Measurements from ENCODE around the gene MED15.

Gene MED15

DNA sequence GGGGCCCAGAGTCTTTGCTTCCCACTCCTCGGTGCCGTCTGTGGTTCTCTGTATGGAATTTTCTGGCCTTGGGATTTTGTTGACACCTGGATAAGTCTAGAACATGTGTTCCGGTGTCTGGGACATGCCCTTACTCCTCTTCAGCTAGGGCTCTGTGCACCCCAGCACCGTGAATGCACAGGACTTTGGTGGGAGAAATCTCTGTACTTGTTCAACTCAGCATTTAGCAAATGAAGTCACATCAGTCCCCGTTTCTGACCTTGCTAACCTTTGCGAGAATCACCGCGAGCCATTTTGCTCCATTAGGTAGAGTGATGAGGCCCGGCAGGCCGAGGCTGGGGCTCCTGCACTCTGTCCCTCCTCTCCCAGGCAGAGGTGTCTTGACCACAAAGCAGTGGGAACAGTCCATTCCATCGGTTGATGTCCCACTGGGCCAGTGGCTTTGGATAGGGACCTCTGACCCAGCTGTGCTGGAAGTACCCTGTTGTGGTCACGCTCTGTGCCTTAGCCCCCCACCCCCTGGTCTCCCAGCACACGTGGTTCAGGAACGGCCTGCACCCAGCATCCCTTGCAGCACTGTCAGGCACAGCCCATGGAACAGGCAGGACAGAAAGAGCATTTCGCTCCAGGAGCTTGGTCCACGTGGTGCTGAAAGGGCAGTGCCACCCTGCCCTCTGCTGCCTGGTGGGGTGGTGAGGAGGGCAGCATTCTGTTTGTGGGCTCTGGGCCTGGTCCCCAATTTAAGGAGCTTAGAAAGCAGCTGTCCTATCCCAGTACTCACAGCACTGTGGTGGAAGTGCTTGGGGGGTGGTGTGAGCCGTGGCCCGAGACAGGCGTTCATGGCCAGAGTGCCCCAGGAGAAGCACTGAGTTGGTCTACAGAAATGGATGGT is 73.4 kb downstream of the MED15 start:
- H3K27ac ChIP-seq (ENCODE audit: low read depth, low read length), result no peak overlapping the region
- H3K14ac ChIP-seq (ENCODE audit: low read length), result no peak overlapping the region
- H3K4me1 ChIP-seq (ENCODE audit: control insufficient read depth in 1 of 2, insufficient read depth in 2 of 2, low read length in 2 of 2), result no peaks in the 10 kb centered on the region
- H3K79me2 ChIP-seq (ENCODE audit: control insufficient read depth, insufficient read depth, low read length, poor library complexity), result no peaks in the 10 kb centered on the region
- H2AK5ac ChIP-seq (ENCODE audit: low read length), result no peak overlapping the region
- H2BK12ac ChIP-seq (ENCODE audit: low read length), result no peak overlapping the region
- H4K12ac ChIP-seq (ENCODE audit: low read depth, low read length), result peak overlapping the region; percentile 25
- H3K18ac ChIP-seq (ENCODE audit: low read length), result no peak overlapping the region
- H2BK5ac ChIP-seq (ENCODE audit: low read depth, low read length, poor library complexity), result no peak overlapping the region
- H2AFZ ChIP-seq (ENCODE audit: insufficient read depth, low read length, poor library complexity), result no peak overlapping the region
- no peak overlapping the region for H3K23ac ChIP-seq (ENCODE audit: low read length)
- H3K27me3 ChIP-seq (ENCODE audit: insufficient read depth, low read length), result no peaks in the 10 kb centered on the region
- no peak overlapping the region for H2BK120ac ChIP-seq (ENCODE audit: insufficient read depth, low read length, poor library complexity)
- no peak overlapping the region for H3K4me3 ChIP-seq (ENCODE audit: low read depth, low read length)
- H3K4me2 ChIP-seq (ENCODE audit: low read length), result no peak overlapping the region
- H3K9ac ChIP-seq (ENCODE audit: low read length), result no peak overlapping the region
- H4K8ac ChIP-seq (ENCODE audit: low read depth, low read length), result no peak overlapping the region
- WGBS (ENCODE audit: extremely low coverage, insufficient coverage, insufficient read length), result no CpG with 5 or more reads among the region's 19 CpGs
- H4K91ac ChIP-seq (ENCODE audit: low read depth, low read length), result no peak overlapping the region
- no peaks in the 10 kb centered on the region for H3K9me3 ChIP-seq (ENCODE audit: insufficient read depth, low read depth, low read length)
- H3K36me3 ChIP-seq (ENCODE audit: control insufficient read depth in 1 of 2, insufficient read depth in 2 of 2, low read length in 2 of 2), result peaks cover 96% of the 10 kb centered on the region in 2 experiments
- no peaks in the 10 kb centered on the region for H3K79me1 ChIP-seq (ENCODE audit: low read length)
- no peak for DNase-seq
- H3K4ac ChIP-seq (ENCODE audit: low read depth, low read length), result no peak overlapping the region

DNA sequence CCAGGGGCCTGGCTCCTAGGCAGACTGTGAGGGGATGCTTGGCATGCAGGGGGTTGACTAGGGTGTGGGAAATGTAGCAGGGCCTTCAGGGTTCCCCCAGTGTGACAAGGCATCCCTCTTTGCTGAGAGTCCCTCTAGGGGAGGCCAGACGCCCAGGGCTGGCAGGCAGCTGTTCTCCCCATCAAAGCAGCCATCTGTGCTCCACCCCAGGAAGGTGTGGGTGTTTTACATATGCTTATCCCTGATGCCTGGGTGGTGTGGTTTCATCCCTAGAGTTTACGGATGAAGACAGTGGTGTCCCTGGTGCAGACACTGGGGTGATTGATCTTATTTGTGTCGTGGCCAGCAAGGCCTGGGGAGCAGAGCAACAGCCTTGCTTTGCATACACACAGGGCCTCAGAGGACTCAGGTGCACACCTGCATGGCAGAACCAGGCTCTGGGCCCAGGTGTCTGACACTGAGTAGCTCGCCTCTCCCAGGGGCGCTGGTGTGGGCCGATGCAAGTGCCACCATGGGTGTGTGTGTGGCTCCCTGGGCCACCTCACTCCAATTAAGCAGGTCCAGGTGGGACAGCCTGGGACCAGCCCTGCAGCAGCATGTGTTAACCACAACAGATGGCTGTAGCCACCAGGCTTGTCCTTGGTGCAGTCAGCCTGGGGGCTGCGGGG is 74.2 kb downstream of the MED15 start:
- no peaks in the 10 kb centered on the region for H3K27me3 ChIP-seq (ENCODE audit: insufficient read depth, low read length)
- no peaks in the 10 kb centered on the region for H3K79me1 ChIP-seq (ENCODE audit: low read length)
- H3K9ac ChIP-seq (ENCODE audit: low read length), result no peak overlapping the region
- no peak overlapping the region for H3K27ac ChIP-seq (ENCODE audit: low read depth, low read length)
- H2AK5ac ChIP-seq (ENCODE audit: low read length), result no peak overlapping the region
- no peak overlapping the region for H3K14ac ChIP-seq (ENCODE audit: low read length)
- H3K23ac ChIP-seq (ENCODE audit: low read length), result no peak overlapping the region
- H3K4me1 ChIP-seq (ENCODE audit: control insufficient read depth in 1 of 2, insufficient read depth in 2 of 2, low read length in 2 of 2), result no peaks in the 10 kb centered on the region
- H3K79me2 ChIP-seq (ENCODE audit: control insufficient read depth, insufficient read depth, low read length, poor library complexity), result no peaks in the 10 kb centered on the region
- H3K4ac ChIP-seq (ENCODE audit: low read depth, low read length), result no peak overlapping the region
- no peak overlapping the region for H3K4me2 ChIP-seq (ENCODE audit: low read length)
- no peak overlapping the region for H3K18ac ChIP-seq (ENCODE audit: low read length)
- no CpG with 5 or more reads among the region's 7 CpGs for WGBS (ENCODE audit: extremely low coverage, insufficient coverage, insufficient read length)
- H2AFZ ChIP-seq (ENCODE audit: insufficient read depth, low read length, poor library complexity), result no peak overlapping the region
- H3K36me3 ChIP-seq (ENCODE audit: control insufficient read depth in 1 of 2, insufficient read depth in 2 of 2, low read length in 2 of 2), result peaks cover 97 to 98% of the 10 kb centered on the region in 2 experiments
- H4K12ac ChIP-seq (ENCODE audit: low read depth, low read length), result no peak overlapping the region
- no peak overlapping the region for H2BK5ac ChIP-seq (ENCODE audit: low read depth, low read length, poor library complexity)
- no peak overlapping the region for H3K4me3 ChIP-seq (ENCODE audit: low read depth, low read length)
- H2BK12ac ChIP-seq (ENCODE audit: low read length), result no peak overlapping the region
- H4K8ac ChIP-seq (ENCODE audit: low read depth, low read length), result no peak overlapping the region
- H2BK120ac ChIP-seq (ENCODE audit: insufficient read depth, low read length, poor library complexity), result no peak overlapping the region
- no peak overlapping the region for H4K91ac ChIP-seq (ENCODE audit: low read depth, low read length)
- H3K9me3 ChIP-seq (ENCODE audit: insufficient read depth, low read depth, low read length), result no peaks in the 10 kb centered on the region
- no peak for DNase-seq

DNA sequence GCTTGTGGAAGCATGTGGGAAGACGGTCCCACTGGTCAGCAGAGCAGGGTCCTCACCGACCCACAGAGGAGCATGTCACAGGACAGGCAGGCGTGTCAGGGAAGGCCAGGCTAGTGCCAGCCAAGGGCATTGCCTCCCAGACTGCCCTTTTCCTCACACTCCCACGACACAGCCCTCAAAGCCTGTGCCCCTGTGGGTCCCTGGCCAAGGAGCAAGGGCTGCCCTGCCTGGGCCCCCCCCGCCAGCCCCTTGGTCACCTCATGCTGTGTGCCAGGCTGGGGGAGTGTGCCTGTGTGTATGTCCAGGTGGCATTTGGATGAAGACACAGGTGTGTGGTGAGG is 74.7 kb downstream of the MED15 start:
- Histone ChIP-seq H3K36me3 (ENCODE audit: control insufficient read depth in 1 of 2, insufficient read depth in 2 of 2, low read length in 2 of 2) (peaks cover 97 to 98% of the 10 kb centered on the region in 2 experiments), H3K79me1 (ENCODE audit: low read length) (no peaks in the 10 kb centered on the region), H3K9me3 (ENCODE audit: insufficient read depth, low read depth, low read length) (no peaks in the 10 kb centered on the region), H3K4me2 (ENCODE audit: low read length) (no peak overlapping the region), H4K8ac (ENCODE audit: low read depth, low read length) (no peak overlapping the region), H3K4ac (ENCODE audit: low read depth, low read length) (no peak overlapping the region), H2BK12ac (ENCODE audit: low read length) (no peak overlapping the region), H3K4me3 (ENCODE audit: low read depth, low read length) (peak overlapping the region; percentile 7), H3K23ac (ENCODE audit: low read length) (no peak overlapping the region), H2BK5ac (ENCODE audit: low read depth, low read length, poor library complexity) (no peak overlapping the region), H3K18ac (ENCODE audit: low read length) (no peak overlapping the region), H2BK120ac (ENCODE audit: insufficient read depth, low read length, poor library complexity) (no peak overlapping the region), H4K12ac (ENCODE audit: low read depth, low read length) (no peak overlapping the region), H3K14ac (ENCODE audit: low read length) (no peak overlapping the region), H3K9ac (ENCODE audit: low read length) (no peak overlapping the region), H2AFZ (ENCODE audit: insufficient read depth, low read length, poor library complexity) (no peak overlapping the region), H3K27ac (ENCODE audit: low read depth, low read length) (no peak overlapping the region), H4K91ac (ENCODE audit: low read depth, low read length) (no peak overlapping the region), H2AK5ac (ENCODE audit: low read length) (no peak overlapping the region), H3K4me1 (ENCODE audit: control insufficient read depth in 1 of 2, insufficient read depth in 2 of 2, low read length in 2 of 2) (no peaks in the 10 kb centered on the region), H3K79me2 (ENCODE audit: control insufficient read depth, insufficient read depth, low read length, poor library complexity) (no peaks in the 10 kb centered on the region), H3K27me3 (ENCODE audit: insufficient read depth, low read length) (no peaks in the 10 kb centered on the region)
- no CpG with 5 or more reads among the region's 5 CpGs for WGBS (ENCODE audit: extremely low coverage, insufficient coverage, insufficient read length)
- DNase-seq, result no peak

DNA sequence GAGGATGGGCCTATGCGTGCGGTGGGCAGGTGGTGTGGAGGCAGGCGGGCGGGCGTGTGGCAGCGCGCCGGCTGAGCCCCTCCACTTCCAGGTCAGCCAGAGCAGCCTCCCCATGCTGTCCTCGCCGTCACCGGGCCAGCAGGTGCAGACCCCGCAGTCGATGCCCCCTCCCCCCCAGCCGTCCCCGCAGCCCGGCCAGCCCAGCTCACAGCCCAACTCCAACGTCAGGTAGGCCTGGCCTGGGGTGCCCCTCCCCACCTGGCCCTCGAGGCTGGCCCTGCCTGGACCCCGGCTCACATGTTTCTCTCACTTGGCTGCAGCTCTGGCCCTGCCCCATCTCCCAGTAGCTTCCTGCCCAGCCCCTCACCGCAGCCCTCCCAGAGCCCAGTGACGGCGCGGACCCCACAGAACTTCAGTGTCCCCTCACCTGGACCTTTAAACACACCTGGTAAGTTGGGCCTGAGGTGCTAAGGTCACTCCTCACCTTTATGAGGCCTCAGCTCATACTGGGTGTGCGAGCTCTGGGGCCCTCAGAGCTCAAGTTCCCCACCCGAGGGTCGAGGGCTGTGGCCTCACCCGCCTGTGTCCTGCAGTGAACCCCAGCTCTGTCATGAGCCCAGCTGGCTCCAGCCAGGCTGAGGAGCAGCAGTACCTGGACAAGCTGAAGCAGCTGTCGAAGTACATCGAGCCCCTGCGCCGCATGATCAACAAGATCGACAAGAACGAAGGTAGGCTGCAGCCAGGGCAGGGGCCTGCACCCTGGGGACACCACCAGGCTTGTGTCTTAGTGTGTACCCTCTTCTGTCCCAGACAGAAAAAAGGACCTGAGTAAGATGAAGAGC is 75.3 kb downstream of the MED15 start:
- Histone ChIP-seq H2AFZ (ENCODE audit: insufficient read depth, low read length, poor library complexity) (no peak overlapping the region), H3K27ac (ENCODE audit: low read depth, low read length) (no peak overlapping the region), H2AK5ac (ENCODE audit: low read length) (no peak overlapping the region), H3K27me3 (ENCODE audit: insufficient read depth, low read length) (no peaks in the 10 kb centered on the region), H3K79me2 (ENCODE audit: control insufficient read depth, insufficient read depth, low read length, poor library complexity) (no peaks in the 10 kb centered on the region), H3K4me1 (ENCODE audit: control insufficient read depth in 1 of 2, insufficient read depth in 2 of 2, low read length in 2 of 2) (no peaks in the 10 kb centered on the region), H3K79me1 (ENCODE audit: low read length) (no peaks in the 10 kb centered on the region), H2BK12ac (ENCODE audit: low read length) (no peak overlapping the region), H4K8ac (ENCODE audit: low read depth, low read length) (no peak overlapping the region), H3K14ac (ENCODE audit: low read length) (no peak overlapping the region), H3K4ac (ENCODE audit: low read depth, low read length) (no peak overlapping the region), H3K4me3 (ENCODE audit: low read depth, low read length) (peak overlapping the region; percentile 7), H4K91ac (ENCODE audit: low read depth, low read length) (no peak overlapping the region), H3K23ac (ENCODE audit: low read length) (no peak overlapping the region), H3K4me2 (ENCODE audit: low read length) (no peak overlapping the region), H4K12ac (ENCODE audit: low read depth, low read length) (no peak overlapping the region), H3K9me3 (ENCODE audit: insufficient read depth, low read depth, low read length) (no peaks in the 10 kb centered on the region), H3K9ac (ENCODE audit: low read length) (no peak overlapping the region), H3K18ac (ENCODE audit: low read length) (no peak overlapping the region), H2BK5ac (ENCODE audit: low read depth, low read length, poor library complexity) (no peak overlapping the region), H3K36me3 (ENCODE audit: control insufficient read depth in 1 of 2, insufficient read depth in 2 of 2, low read length in 2 of 2) (peaks cover 98 to 99% of the 10 kb centered on the region in 2 experiments), H2BK120ac (ENCODE audit: insufficient read depth, low read length, poor library complexity) (no peak overlapping the region)
- WGBS (ENCODE audit: extremely low coverage, insufficient coverage, insufficient read length), result no CpG with 5 or more reads among the region's 33 CpGs
- DNase-seq, result no peak
